GM23338 (cell line): ENCODE measurements around the gene MT2A. TPM values are rescaled to one million over a fixed set of nuclear protein-coding genes. Genes with fewer than 3 reads are reported as not detected.

Source experiments
- ATAC-seq: fragments of 200-7000 bp; cut with Tn5 transposase; 3 replicates; pipeline ENCODE4 v1.9.1; 2020
- DNase-seq: peaks from one replicate; pipeline ENCODE4 v3.0.0-alpha.2; 2015; ENCODE audit warnings: low spot score
- H2AFZ ChIP-seq: fragments of 200-600 bp; sonication (generic); 2 replicates; pipeline ENCODE4 v1.8.0; 2016; ENCODE audit warnings: antibody characterized with exemption, mild to moderate bottlenecking, moderate library complexity
- H3F3A ChIP-seq: fragments of 200-600 bp; sonication (generic); replicated peaks from 2 replicates; pipeline ENCODE4 v1.8.0; 2017; ENCODE audit warnings: antibody characterized with exemption, mixed run types, low read depth
- H3K27ac ChIP-seq: fragments of 200-600 bp; sonication (generic); 2 replicates; pipeline ENCODE4 v1.6.1; 2016; ENCODE audit warnings: low read depth
- H3K27me3 ChIP-seq: fragments of 200-600 bp; sonication (generic); 2 replicates; pipeline ENCODE4 v1.8.0; 2016; ENCODE audit warnings: mild to moderate bottlenecking, mixed run types, moderate library complexity; ENCODE audit not compliant: insufficient read depth
- H3K36me3 ChIP-seq: fragments of 200-600 bp; sonication (generic); 2 replicates; pipeline ENCODE4 v1.8.0; 2016; ENCODE audit warnings: mild to moderate bottlenecking; ENCODE audit not compliant: insufficient read depth
- H3K4me1 ChIP-seq: fragments of 200-600 bp; sonication (generic); 2 replicates; pipeline ENCODE4 v1.8.0; 2016; ENCODE audit warnings: mild to moderate bottlenecking, moderate library complexity; ENCODE audit not compliant: insufficient read depth
- H3K4me2 ChIP-seq: fragments of 200-600 bp; sonication (generic); 2 replicates; pipeline ENCODE4 v1.7.1; 2017; ENCODE audit warnings: mixed run types
- H3K4me3 ChIP-seq: fragments of 200-600 bp; sonication (generic); 2 replicates; pipeline ENCODE4 v1.6.1; 2016; ENCODE audit warnings: mixed run types
- H3K79me2 ChIP-seq: fragments of 200-600 bp; sonication (generic); replicated peaks from 2 replicates; pipeline ENCODE4 v1.8.0; 2017; ENCODE audit warnings: mild to moderate bottlenecking; ENCODE audit not compliant: insufficient read depth
- H3K9me2 ChIP-seq: fragments of 200-600 bp; sonication (generic); 2 replicates; pipeline ENCODE4 v1.8.0; 2017; ENCODE audit not compliant: insufficient read depth
- H4K20me1 ChIP-seq: fragments of 200-600 bp; sonication (generic); replicated peaks from 2 replicates; pipeline ENCODE4 v1.8.0; 2017; ENCODE audit warnings: mild to moderate bottlenecking; ENCODE audit not compliant: insufficient read depth
- H3K27ac Mint-ChIP-seq: 2 replicates; pipeline ENCODE4 v1.8.0; 2020; ENCODE audit warnings: inconsistent platforms, mild to moderate bottlenecking, moderate library complexity, mixed read lengths
- H3K27me3 Mint-ChIP-seq: 3 replicates; pipeline ENCODE4 v1.8.0; 2022; ENCODE audit warnings: low read depth, mild to moderate bottlenecking, moderate library complexity, mixed read lengths, inconsistent platforms; ENCODE audit not compliant: insufficient read depth, poor library complexity
- H3K36me3 Mint-ChIP-seq: 3 replicates; pipeline ENCODE4 v1.8.0; 2021; ENCODE audit warnings: low read depth, mild to moderate bottlenecking, inconsistent platforms, moderate library complexity, mixed read lengths
- H3K4me1 Mint-ChIP-seq: 3 replicates; pipeline ENCODE4 v1.8.0; 2020; ENCODE audit warnings: mild to moderate bottlenecking, inconsistent platforms, mixed read lengths
- H3K4me3 Mint-ChIP-seq: 3 replicates; pipeline ENCODE4 v1.8.0; 2021; ENCODE audit warnings: moderate library complexity, mild to moderate bottlenecking, inconsistent platforms, mixed read lengths
- H3K9me3 Mint-ChIP-seq: 3 replicates; pipeline ENCODE4 v1.8.0; 2020; ENCODE audit warnings: moderate library complexity, mild to moderate bottlenecking, inconsistent platforms, mixed read lengths
- CREB1 ChIP-seq: fragments of 250-450 bp; sonication (Bioruptor Pico); IDR thresholded peaks from 2 replicates; pipeline ENCODE4 v1.5.0; 2020; ENCODE audit warnings: low read depth, mild to moderate bottlenecking, moderate library complexity
- EZH2 ChIP-seq: fragments of 200-600 bp; sonication (generic); IDR thresholded peaks from one replicate; pipeline ENCODE4 v1.8.0; 2017; ENCODE audit warnings: antibody characterized with exemption, mild to moderate bottlenecking, low read depth; ENCODE audit not compliant: unreplicated experiment
- EZH2phosphoT487 ChIP-seq: fragments of 200-600 bp; sonication (generic); IDR thresholded peaks from one replicate; pipeline ENCODE4 v1.8.1; 2018; ENCODE audit warnings: antibody characterized with exemption; ENCODE audit not compliant: unreplicated experiment
- NANOG ChIP-seq: IDR thresholded peaks from 2 replicates; pipeline ENCODE4 v1.6.1; 2016; ENCODE audit warnings: antibody characterized with exemption, borderline replicate concordance
- POLR2AphosphoS5 ChIP-seq: IDR thresholded peaks from 2 replicates; pipeline ENCODE4 v1.6.1; 2016; ENCODE audit warnings: antibody characterized with exemption, low read depth
- STAT1 ChIP-seq: IDR thresholded peaks from one replicate; pipeline ENCODE4 v1.6.1; 2016; ENCODE audit warnings: antibody characterized with exemption; ENCODE audit not compliant: unreplicated experiment
- ZNF114 ChIP-seq: fragments of 250-450 bp; sonication (Bioruptor Pico); IDR thresholded peaks from 2 replicates; pipeline ENCODE4 v1.5.0; 2020; ENCODE audit warnings: mild to moderate bottlenecking, moderate library complexity
- ZNF331 ChIP-seq: fragments of 250-450 bp; sonication (Bioruptor Pico); IDR thresholded peaks from 2 replicates; pipeline ENCODE4 v1.5.0; 2020; ENCODE audit warnings: low read depth, mild to moderate bottlenecking, moderate library complexity
- polyA plus RNA-seq: library from polyadenylated mRNA; unstranded; fragments of >200 nt; fragmentation: Nextera tagmentation; extraction: Ambion mirVana; gene quantifications from 2 replicates; pipeline ENCODE4 v1.2.1, GENCODE V29; 2016
- total RNA-seq: library from RNA; depleted of rRNA; stranded (reverse); fragments of >200 nt; shearing (Covaris generic); gene quantifications from 2 replicates; pipeline ENCODE4 v1.2.3, GENCODE V29; 2014
- TF ChIP-seq, protein P1 (sequence below): IDR thresholded peaks from 2 replicates; pipeline ENCODE4 v1.6.1; 2016; ENCODE audit warnings: antibody characterized with exemption

The MT2A gene
- total and polyA plus RNA-seq, 2 experiments from 2014 or later, result 13.9 to 243 TPM

- no peak for TF ChIP-seq ZNF331 (CRISPR knock-in tag)
- peak; percentile 80 for TF ChIP-seq POLR2AphosphoS5
- TF ChIP-seq CREB1 (CRISPR knock-in tag), result no peak
- peak; percentile 51 for TF ChIP-seq EZH2
- TF ChIP-seq STAT1, result no peak
- TF ChIP-seq, protein P1, sequence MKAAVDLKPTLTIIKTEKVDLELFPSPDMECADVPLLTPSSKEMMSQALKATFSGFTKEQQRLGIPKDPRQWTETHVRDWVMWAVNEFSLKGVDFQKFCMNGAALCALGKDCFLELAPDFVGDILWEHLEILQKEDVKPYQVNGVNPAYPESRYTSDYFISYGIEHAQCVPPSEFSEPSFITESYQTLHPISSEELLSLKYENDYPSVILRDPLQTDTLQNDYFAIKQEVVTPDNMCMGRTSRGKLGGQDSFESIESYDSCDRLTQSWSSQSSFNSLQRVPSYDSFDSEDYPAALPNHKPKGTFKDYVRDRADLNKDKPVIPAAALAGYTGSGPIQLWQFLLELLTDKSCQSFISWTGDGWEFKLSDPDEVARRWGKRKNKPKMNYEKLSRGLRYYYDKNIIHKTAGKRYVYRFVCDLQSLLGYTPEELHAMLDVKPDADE, result no peak
- TF ChIP-seq EZH2phosphoT487, result peak; percentile 52
- no peak for TF ChIP-seq NANOG
- no peak for TF ChIP-seq ZNF114 (CRISPR knock-in tag)
Observed at GRCh38 chr16:56625140-56625942, 17.0 kb downstream of the MT2A start, which contains the start of gene MT1E (continued).

- Histone ChIP-seq H3K79me2 (no peaks in the 10 kb centered on the region), H3K4me2 (peak overlapping the region; percentile 84), H3K27me3 (peaks cover 100% of the 10 kb centered on the region), H3K36me3 (no peaks in the 10 kb centered on the region), H3K27ac (no peak overlapping the region), H2AFZ (peak overlapping the region; percentile 98), H3K4me3 (peak overlapping the region; percentile 63), H3K4me1 (peaks cover 30% of the 10 kb centered on the region), H4K20me1 (peaks cover 8% of the 10 kb centered on the region; the same call in 1 of the 2 replicates), H3K9me2 (no peaks in the 10 kb centered on the region; the same call in 1 of the 2 replicates), H3F3A (0 out of 2 replicates have a peak, but pooled peaks cover 8% of the 10 kb centered on the region)
- DNase-seq (no peak), ATAC-seq (peak; percentile 18)
- peaks cover 35% of the 10 kb centered on the region for H3K4me1 Mint-ChIP-seq
- peaks cover 11% of the 10 kb centered on the region; the same call in 1 of the 3 replicates for H3K9me3 Mint-ChIP-seq
- TF ChIP-seq, protein P1, result no peak
- peak; percentile 95 for TF ChIP-seq EZH2
- H3K36me3 Mint-ChIP-seq, result peaks cover 14% of the 10 kb centered on the region; the same call in 1 of the 3 replicates
- H3K27ac Mint-ChIP-seq, result no peak overlapping the region
- H3K4me3 Mint-ChIP-seq, result peak overlapping the region; percentile 82
- H3K27me3 Mint-ChIP-seq, result peaks cover 89% of the 10 kb centered on the region
Observed at GRCh38 chr16:56625943-56626654, 17.7 kb downstream of the MT2A start.
